NT2/D1 (cell line): ENCODE measurements around the gene GPR62.

Source experiments
- DNase-seq: peaks from one replicate; pipeline ENCODE4 v3.0.0-alpha.2; 2011; ENCODE audit warnings: low read depth, low spot score
- H3K27me3 ChIP-seq: 2 replicates; pipeline ENCODE4 v1.6.0; 2011; ENCODE audit warnings: mild to moderate bottlenecking; ENCODE audit not compliant: insufficient read length, insufficient read depth
- H3K36me3 ChIP-seq: 2 replicates; pipeline ENCODE4 v1.6.1; 2011; ENCODE audit warnings: mild to moderate bottlenecking, low read length, mixed read lengths; ENCODE audit not compliant: insufficient read depth, insufficient read length
- H3K4me1 ChIP-seq: 2 replicates; pipeline ENCODE4 v1.5.1; 2011; ENCODE audit not compliant: insufficient read depth, insufficient read length
- H3K4me3 ChIP-seq: 2 replicates; pipeline ENCODE4 v1.5.1; 2011; ENCODE audit warnings: low read depth; ENCODE audit not compliant: insufficient read length
- H3K9ac ChIP-seq: 2 replicates; pipeline ENCODE4 v1.6.0; 2011; ENCODE audit warnings: low read depth; ENCODE audit not compliant: insufficient read length
- H3K9me3 ChIP-seq: 2 replicates; pipeline ENCODE4 v1.5.1; 2011; ENCODE audit warnings: mild to moderate bottlenecking, low read length; ENCODE audit not compliant: insufficient read depth
- SUZ12 ChIP-seq: IDR thresholded peaks from 2 replicates; pipeline ENCODE4 v1.6.1; 2011; ENCODE audit not compliant: insufficient read length, insufficient read depth; ENCODE audit errors: extremely low read depth
- YY1 ChIP-seq: IDR thresholded peaks from 2 replicates; pipeline ENCODE4 v1.6.1; 2011; ENCODE audit not compliant: insufficient read length, insufficient read depth
- ZNF274 ChIP-seq: IDR thresholded peaks from 2 replicates; pipeline ENCODE4 v1.6.1; 2011; ENCODE audit warnings: mild to moderate bottlenecking, low read depth, low read length

GPR62 gene

GRCh38 chr3:51997172-51997571 lies 42.0 kb downstream of the GPR62 start:
- Histone ChIP-seq H3K27me3 (peaks cover 5% of the 10 kb centered on the region), H3K9me3 (no peaks in the 10 kb centered on the region), H3K36me3 (peaks cover 32% of the 10 kb centered on the region), H3K4me3 (no peak overlapping the region), H3K9ac (no peak overlapping the region), H3K4me1 (peaks cover 13% of the 10 kb centered on the region)
- DNase-seq: no peak
- TF ChIP-seq ZNF274 (no peak), SUZ12 (no peak), YY1 (no peak)

DNA sequence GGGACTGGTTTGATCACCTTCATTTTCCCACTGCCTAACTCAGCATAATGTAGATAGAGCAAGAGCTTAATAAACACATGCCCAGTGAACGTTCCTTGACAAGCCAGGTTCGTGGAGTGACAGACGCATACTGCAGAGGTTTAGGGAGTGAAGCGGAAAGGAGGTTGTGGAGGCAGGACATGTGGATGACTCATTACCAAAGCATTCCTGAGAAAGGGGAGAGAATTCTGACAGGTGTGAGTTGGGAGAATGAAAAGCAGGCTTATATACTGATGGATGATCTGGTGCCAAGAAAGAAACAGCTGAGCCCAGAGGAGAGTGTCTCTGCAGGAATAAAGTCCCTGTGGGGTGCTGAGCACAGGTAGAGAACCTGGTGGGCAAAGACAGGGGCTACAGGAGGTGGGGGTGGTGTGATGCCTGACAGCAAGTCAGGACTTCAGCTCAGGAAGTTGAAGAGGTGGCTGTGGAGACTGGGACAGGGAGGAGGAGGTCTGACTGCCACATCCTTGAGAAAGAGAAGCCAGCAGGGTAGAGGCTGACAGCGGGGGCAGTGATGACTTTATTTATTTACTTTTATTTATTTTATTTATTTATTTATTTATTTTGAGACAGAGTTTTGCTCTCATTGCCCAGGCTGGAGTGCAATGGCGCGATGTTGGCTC lies 42.9 kb downstream of the GPR62 start:
- peak; percentile 60 for DNase-seq
- Histone ChIP-seq H3K4me1 (peaks cover 15% of the 10 kb centered on the region), H3K9me3 (no peaks in the 10 kb centered on the region), H3K4me3 (no peak overlapping the region), H3K9ac (no peak overlapping the region), H3K27me3 (peaks cover 10% of the 10 kb centered on the region), H3K36me3 (peaks cover 24% of the 10 kb centered on the region)
- TF ChIP-seq YY1 (no peak), SUZ12 (no peak), ZNF274 (no peak)

GRCh38 chr3:51998774-51999173 lies 43.6 kb downstream of the GPR62 start:
- no peak for TF ChIP-seq YY1
- TF ChIP-seq ZNF274: no peak
- TF ChIP-seq SUZ12: no peak
- Histone ChIP-seq H3K9ac (no peak overlapping the region), H3K27me3 (peaks cover 16% of the 10 kb centered on the region)

DNA sequence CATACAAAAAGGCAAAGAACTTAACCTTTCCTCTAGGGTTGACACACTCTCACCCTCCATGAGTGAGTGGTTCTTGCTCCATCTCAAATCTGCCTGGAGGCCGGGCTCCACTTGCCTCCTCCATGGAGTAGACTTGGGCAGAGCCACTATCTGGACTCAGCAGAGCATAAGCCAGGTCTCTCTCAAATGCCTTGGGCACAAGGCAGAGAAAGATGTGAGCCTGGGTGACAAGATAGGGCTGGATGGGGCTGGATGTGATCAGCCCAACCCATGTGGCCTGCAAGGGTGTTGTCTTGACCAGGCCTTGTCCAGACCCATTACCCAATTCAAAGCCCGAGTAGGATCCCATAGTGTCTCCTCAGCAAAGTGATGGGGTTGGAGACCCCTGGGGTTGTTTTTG lies 44.7 kb downstream of the GPR62 start:
- H3K9ac ChIP-seq: no peak overlapping the region
- no peaks in the 10 kb centered on the region for H3K9me3 ChIP-seq
- H3K27me3 ChIP-seq: peaks cover 18% of the 10 kb centered on the region
- H3K4me1 ChIP-seq: peaks cover 16% of the 10 kb centered on the region
- DNase-seq: no peak
- no peak for TF ChIP-seq SUZ12
- TF ChIP-seq YY1: no peak
- no peak for TF ChIP-seq ZNF274
- H3K4me3 ChIP-seq: no peak overlapping the region
- H3K36me3 ChIP-seq: peaks cover 7% of the 10 kb centered on the region

More at GRCh38 chr3:51998774-51999173, 43.6 kb downstream of the GPR62 start:
- H3K4me3 ChIP-seq: no peak overlapping the region
- H3K4me1 ChIP-seq: peaks cover 15% of the 10 kb centered on the region
- H3K9me3 ChIP-seq: no peaks in the 10 kb centered on the region
- H3K36me3 ChIP-seq: peaks cover 18% of the 10 kb centered on the region
- no peak for DNase-seq

DNA sequence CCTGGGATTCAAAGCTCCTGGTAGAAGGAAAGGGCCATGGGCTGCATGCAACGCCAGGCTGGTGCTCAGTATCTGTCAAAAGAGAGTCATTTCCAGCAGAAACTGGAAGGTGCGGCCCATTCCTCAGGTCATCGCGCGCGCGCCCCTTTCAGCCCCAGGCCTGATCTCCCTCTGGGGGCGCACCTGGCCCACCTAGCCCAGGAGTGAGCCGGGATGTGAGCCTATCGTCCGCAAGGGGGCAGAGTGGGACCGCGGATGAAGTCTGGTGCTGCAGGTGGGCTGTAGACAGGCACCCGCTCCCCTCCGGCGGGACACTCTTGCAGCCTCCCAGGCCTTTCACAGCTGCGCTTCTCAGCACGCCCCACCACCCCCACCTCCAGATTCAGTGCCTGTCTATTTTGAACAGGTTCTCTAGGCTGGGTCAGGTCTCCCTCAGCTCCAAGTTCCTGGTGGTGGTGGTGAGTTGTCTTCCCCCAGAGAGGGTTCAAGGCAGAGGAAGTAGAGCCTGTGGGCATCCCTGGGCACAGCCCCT lies 46.3 kb downstream of the GPR62 start:
- H3K9me3 ChIP-seq: no peaks in the 10 kb centered on the region
- H3K36me3 ChIP-seq: no peaks in the 10 kb centered on the region
- no peak overlapping the region for H3K4me3 ChIP-seq
- TF ChIP-seq YY1 (no peak), ZNF274 (no peak), SUZ12 (no peak)
- H3K27me3 ChIP-seq: peaks cover 18% of the 10 kb centered on the region
- DNase-seq: peak; percentile 89
- H3K4me1 ChIP-seq: peaks cover 31% of the 10 kb centered on the region
- H3K9ac ChIP-seq: peak overlapping the region; percentile 6

DNA sequence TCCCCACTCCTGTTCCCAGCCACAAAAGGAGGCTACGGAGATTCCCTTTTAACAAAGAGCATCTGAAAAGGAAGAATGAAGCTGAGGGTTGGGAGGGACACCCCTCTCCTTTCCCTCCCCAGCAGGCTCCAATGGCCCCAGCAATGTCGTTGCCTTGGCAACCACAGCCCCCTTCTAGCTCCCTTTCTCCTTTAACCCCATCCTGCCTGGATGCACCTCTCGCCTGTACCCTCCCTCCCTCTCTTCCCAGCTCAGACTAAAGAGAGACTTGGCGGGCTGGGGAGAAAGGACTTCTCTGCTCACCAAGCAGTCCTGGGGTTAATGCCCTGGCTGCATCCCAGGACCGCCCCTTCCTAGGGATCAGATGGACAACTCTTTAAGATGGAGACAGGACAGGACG lies 47.6 kb downstream of the GPR62 start:
- peaks cover 31% of the 10 kb centered on the region for H3K4me1 ChIP-seq
- H3K36me3 ChIP-seq: no peaks in the 10 kb centered on the region
- peaks cover 18% of the 10 kb centered on the region for H3K27me3 ChIP-seq
- H3K9ac ChIP-seq: peak overlapping the region; percentile 29
- no peaks in the 10 kb centered on the region for H3K9me3 ChIP-seq
- no peak for DNase-seq
- H3K4me3 ChIP-seq: no peak overlapping the region
- no peak for TF ChIP-seq YY1
- TF ChIP-seq ZNF274: no peak
- TF ChIP-seq SUZ12: no peak

DNA sequence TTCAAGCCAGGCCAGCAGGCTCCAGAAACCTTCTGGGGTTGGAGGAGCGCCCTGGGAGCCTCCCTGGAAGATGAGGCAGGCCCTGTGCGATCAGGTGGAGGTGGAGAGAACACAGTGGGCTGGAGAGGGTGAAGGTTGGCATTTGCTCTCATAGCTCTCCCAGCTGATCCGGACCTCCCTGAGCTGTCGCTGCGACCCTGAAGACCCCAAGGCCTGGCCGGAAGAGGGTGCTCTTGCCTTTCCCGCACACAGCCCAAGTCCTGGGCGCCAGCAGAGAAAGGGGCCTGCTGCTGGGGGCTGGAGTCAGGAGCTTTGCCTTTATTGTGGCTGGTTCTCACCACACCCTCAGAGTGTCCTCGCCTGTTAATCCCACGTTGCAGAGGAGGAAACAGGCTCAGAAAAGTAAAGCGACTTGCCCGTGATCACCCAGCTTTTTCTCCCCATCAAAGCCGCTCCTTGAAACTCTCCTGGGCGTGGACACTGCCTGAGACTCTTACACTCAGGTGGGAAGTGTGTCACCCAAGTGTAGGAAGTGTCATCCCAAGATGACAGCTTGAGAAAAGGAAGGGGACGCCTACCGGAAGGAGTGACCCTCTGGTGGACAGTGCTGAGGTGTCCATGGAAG lies 49.1 kb downstream of the GPR62 start:
- TF ChIP-seq YY1 (no peak), SUZ12 (no peak), ZNF274 (no peak)
- DNase-seq: no peak
- Histone ChIP-seq H3K36me3 (no peaks in the 10 kb centered on the region), H3K9me3 (no peaks in the 10 kb centered on the region), H3K27me3 (peaks cover 18% of the 10 kb centered on the region), H3K4me1 (peaks cover 31% of the 10 kb centered on the region), H3K9ac (peak overlapping the region; percentile 57), H3K4me3 (no peak overlapping the region)

- Histone ChIP-seq H3K9ac (peak overlapping the region; percentile 57), H3K4me3 (no peak overlapping the region), H3K36me3 (no peaks in the 10 kb centered on the region), H3K4me1 (peaks cover 31% of the 10 kb centered on the region), H3K9me3 (no peaks in the 10 kb centered on the region), H3K27me3 (peaks cover 18% of the 10 kb centered on the region)
- no peak for DNase-seq
- TF ChIP-seq SUZ12 (no peak), YY1 (no peak), ZNF274 (no peak)
Measured at GRCh38 chr3:52004906-52005395, 49.8 kb downstream of the GPR62 start.
